ENCODE results near the gene GNAZ. TPM values are rescaled to one million over a fixed set of nuclear protein-coding genes. Genes with fewer than 3 reads are reported as not detected.

GNAZ gene
- total RNA-seq, 1 donor from 2014 or later = 3.9 TPM

GRCh38 chr22:23117275-23117674 is 47.0 kb downstream of the GNAZ start:
- TF ChIP-seq CTCF (IDR thresholded peaks at IDR 0.05) = no peak
- peaks cover 7% of the 10 kb centered on the region for H3K4me1 Mint-ChIP-seq (ENCODE audit: low read depth)
- no peak overlapping the region for H3K27ac Mint-ChIP-seq (ENCODE audit: unreplicated experiment)
- H3K4me3 Mint-ChIP-seq (ENCODE audit: unreplicated experiment) = no peak overlapping the region
- DNase-seq (ENCODE audit: low spot score) = no peak
- H3K9me3 Mint-ChIP-seq (ENCODE audit: low read depth) = no peaks in the 10 kb centered on the region
- H3K27me3 Mint-ChIP-seq (ENCODE audit: low read depth) = no peaks in the 10 kb centered on the region
- H3K36me3 Mint-ChIP-seq (ENCODE audit: low read depth) = no peaks in the 10 kb centered on the region

- Mint-ChIP-seq H3K9me3 (ENCODE audit: low read depth) (no peaks in the 10 kb centered on the region), H3K27ac (ENCODE audit: unreplicated experiment) (no peak overlapping the region), H3K27me3 (ENCODE audit: low read depth) (no peaks in the 10 kb centered on the region), H3K36me3 (ENCODE audit: low read depth) (no peaks in the 10 kb centered on the region), H3K4me1 (ENCODE audit: low read depth) (peaks cover 5% of the 10 kb centered on the region), H3K4me3 (ENCODE audit: unreplicated experiment) (no peak overlapping the region)
- no peak for TF ChIP-seq CTCF (IDR thresholded peaks at IDR 0.05)
- no peak for DNase-seq (ENCODE audit: low spot score)
Observed at GRCh38 chr22:23117891-23118646, 47.8 kb downstream of the GNAZ start.

- no peak for TF ChIP-seq CTCF (IDR thresholded peaks at IDR 0.05)
- Mint-ChIP-seq H3K4me1 (ENCODE audit: low read depth) (peaks cover 3% of the 10 kb centered on the region), H3K27me3 (ENCODE audit: low read depth) (no peaks in the 10 kb centered on the region), H3K9me3 (ENCODE audit: low read depth) (no peaks in the 10 kb centered on the region), H3K36me3 (ENCODE audit: low read depth) (no peaks in the 10 kb centered on the region), H3K27ac (ENCODE audit: unreplicated experiment) (no peak overlapping the region), H3K4me3 (ENCODE audit: unreplicated experiment) (no peak overlapping the region)
- no peak for DNase-seq (ENCODE audit: low spot score)
Observed at GRCh38 chr22:23118647-23119493, 48.6 kb downstream of the GNAZ start.

GRCh38 chr22:23119494-23120414 is 49.4 kb downstream of the GNAZ start:
- no peak overlapping the region for H3K27ac Mint-ChIP-seq (ENCODE audit: unreplicated experiment)
- no peak for TF ChIP-seq CTCF (IDR thresholded peaks at IDR 0.05)

More at GRCh38 chr22:23119494-23120414, 49.4 kb downstream of the GNAZ start:
- no peaks in the 10 kb centered on the region for H3K36me3 Mint-ChIP-seq (ENCODE audit: low read depth)
- no peak overlapping the region for H3K4me3 Mint-ChIP-seq (ENCODE audit: unreplicated experiment)
- H3K4me1 Mint-ChIP-seq (ENCODE audit: low read depth) = no peaks in the 10 kb centered on the region
- no peaks in the 10 kb centered on the region for H3K27me3 Mint-ChIP-seq (ENCODE audit: low read depth)
- DNase-seq (ENCODE audit: low spot score) = no peak
- no peaks in the 10 kb centered on the region for H3K9me3 Mint-ChIP-seq (ENCODE audit: low read depth)
